Esophagus squamous epithelium (tissue), 4 donors: ENCODE results near the gene DLD.

Source experiments
- POLR2A ChIP-seq, 4 donors: fragments of 450-650 bp; IDR thresholded peaks; one replicate each; pipeline ENCODE4 v1.6.1; 2017; ENCODE audit warnings: antibody characterized with exemption in 4 of 4, mild to moderate bottlenecking in 4 of 4, moderate library complexity in 3 of 4
- TF ChIP-seq, protein P1 (sequence below), 6 experiments: fragments of 450-650 bp in 4 of 6; fragments of 200-600 bp in 2 of 6; sonication (generic) in 2 of 6; IDR thresholded peaks; one replicate each; pipeline ENCODE4 v1.5.1; 2016 to 2019; ENCODE audit warnings: antibody characterized with exemption in 6 of 6, mild to moderate bottlenecking in 4 of 6, moderate library complexity in 4 of 6

DNA sequence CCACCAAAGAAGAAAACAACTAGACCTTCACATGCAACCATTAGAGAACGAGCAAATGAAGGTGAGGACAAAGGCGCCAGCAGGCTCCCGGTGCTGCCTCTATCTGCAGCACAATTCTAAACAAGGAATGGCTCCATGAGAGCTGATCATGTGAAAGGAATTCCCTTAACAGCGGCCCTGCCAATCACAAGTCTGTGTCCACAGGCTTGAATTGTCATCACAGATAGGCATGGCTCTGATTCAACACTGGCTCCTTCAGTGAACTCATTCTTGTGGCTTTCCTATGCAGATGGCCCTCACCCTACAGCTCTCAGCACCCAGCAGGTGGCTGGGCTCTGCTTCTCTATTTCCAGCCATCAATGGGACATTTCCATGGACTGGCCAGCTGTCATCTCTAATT is 75.7 kb downstream of the DLD start:
- TF ChIP-seq, protein P1, sequence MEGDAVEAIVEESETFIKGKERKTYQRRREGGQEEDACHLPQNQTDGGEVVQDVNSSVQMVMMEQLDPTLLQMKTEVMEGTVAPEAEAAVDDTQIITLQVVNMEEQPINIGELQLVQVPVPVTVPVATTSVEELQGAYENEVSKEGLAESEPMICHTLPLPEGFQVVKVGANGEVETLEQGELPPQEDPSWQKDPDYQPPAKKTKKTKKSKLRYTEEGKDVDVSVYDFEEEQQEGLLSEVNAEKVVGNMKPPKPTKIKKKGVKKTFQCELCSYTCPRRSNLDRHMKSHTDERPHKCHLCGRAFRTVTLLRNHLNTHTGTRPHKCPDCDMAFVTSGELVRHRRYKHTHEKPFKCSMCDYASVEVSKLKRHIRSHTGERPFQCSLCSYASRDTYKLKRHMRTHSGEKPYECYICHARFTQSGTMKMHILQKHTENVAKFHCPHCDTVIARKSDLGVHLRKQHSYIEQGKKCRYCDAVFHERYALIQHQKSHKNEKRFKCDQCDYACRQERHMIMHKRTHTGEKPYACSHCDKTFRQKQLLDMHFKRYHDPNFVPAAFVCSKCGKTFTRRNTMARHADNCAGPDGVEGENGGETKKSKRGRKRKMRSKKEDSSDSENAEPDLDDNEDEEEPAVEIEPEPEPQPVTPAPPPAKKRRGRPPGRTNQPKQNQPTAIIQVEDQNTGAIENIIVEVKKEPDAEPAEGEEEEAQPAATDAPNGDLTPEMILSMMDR (IDR thresholded peaks at IDR 0.05), result no peak
- TF ChIP-seq POLR2A (IDR thresholded peaks at IDR 0.05), result no peak
